Body of pancreas (tissue), 4 donors: ENCODE measurements around the gene FRMD5.

Experiments
- POLR2A ChIP-seq, 3 donors: fragments of 450-650 bp; IDR thresholded peaks; one replicate each; pipeline ENCODE4 v1.6.1; 2016; ENCODE audit warnings: antibody characterized with exemption in 3 of 3, mild to moderate bottlenecking in 2 of 3
- TF ChIP-seq, protein P1 (sequence below), 7 experiments: fragments of 450-650 bp in 4 of 7; fragments of 200-600 bp in 3 of 7; sonication (generic) in 3 of 7; IDR thresholded peaks; one replicate each; pipeline ENCODE4 v1.5.1; 2016 to 2019; ENCODE audit warnings: antibody characterized with exemption in 7 of 7

- TF ChIP-seq, protein P1, sequence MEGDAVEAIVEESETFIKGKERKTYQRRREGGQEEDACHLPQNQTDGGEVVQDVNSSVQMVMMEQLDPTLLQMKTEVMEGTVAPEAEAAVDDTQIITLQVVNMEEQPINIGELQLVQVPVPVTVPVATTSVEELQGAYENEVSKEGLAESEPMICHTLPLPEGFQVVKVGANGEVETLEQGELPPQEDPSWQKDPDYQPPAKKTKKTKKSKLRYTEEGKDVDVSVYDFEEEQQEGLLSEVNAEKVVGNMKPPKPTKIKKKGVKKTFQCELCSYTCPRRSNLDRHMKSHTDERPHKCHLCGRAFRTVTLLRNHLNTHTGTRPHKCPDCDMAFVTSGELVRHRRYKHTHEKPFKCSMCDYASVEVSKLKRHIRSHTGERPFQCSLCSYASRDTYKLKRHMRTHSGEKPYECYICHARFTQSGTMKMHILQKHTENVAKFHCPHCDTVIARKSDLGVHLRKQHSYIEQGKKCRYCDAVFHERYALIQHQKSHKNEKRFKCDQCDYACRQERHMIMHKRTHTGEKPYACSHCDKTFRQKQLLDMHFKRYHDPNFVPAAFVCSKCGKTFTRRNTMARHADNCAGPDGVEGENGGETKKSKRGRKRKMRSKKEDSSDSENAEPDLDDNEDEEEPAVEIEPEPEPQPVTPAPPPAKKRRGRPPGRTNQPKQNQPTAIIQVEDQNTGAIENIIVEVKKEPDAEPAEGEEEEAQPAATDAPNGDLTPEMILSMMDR (IDR thresholded peaks at IDR 0.05): no peak
- no peak for TF ChIP-seq POLR2A (IDR thresholded peaks at IDR 0.05)
These were observed 266.9 kb downstream of the FRMD5 start for GRCh38 chr15:43928152-43928551.
